Measurements from ENCODE around the gene NEK9.

NEK9 gene

GRCh38 chr14:75044322-75044721 lies 82.5 kb downstream of the NEK9 start:
- no peak overlapping the region for H3K4me3 ChIP-seq (ENCODE audit: low read depth, low read length)
- no peak for TF ChIP-seq CTCF (IDR thresholded peaks at IDR 0.05; ENCODE audit: borderline replicate concordance, insufficient read depth, low read depth, low read length)

- no peak for TF ChIP-seq CTCF (IDR thresholded peaks at IDR 0.05; ENCODE audit: borderline replicate concordance, insufficient read depth, low read depth, low read length)
- H3K4me3 ChIP-seq (ENCODE audit: low read depth, low read length), result no peak overlapping the region
Measured at GRCh38 chr14:75042035-75042434, 84.8 kb downstream of the NEK9 start.

GRCh38 chr14:75041613-75042012 lies 85.2 kb downstream of the NEK9 start:
- H3K4me3 ChIP-seq (ENCODE audit: low read depth, low read length), result no peak overlapping the region
- TF ChIP-seq CTCF (IDR thresholded peaks at IDR 0.05; ENCODE audit: borderline replicate concordance, insufficient read depth, low read depth, low read length), result no peak

GRCh38 chr14:75040959-75041358 lies 85.9 kb downstream of the NEK9 start:
- no peak for TF ChIP-seq CTCF (IDR thresholded peaks at IDR 0.05; ENCODE audit: borderline replicate concordance, insufficient read depth, low read depth, low read length)

GRCh38 chr14:75040507-75040906 lies 86.3 kb downstream of the NEK9 start:
- no peak for TF ChIP-seq CTCF (IDR thresholded peaks at IDR 0.05; ENCODE audit: borderline replicate concordance, insufficient read depth, low read depth, low read length)
- no peak overlapping the region for H3K4me3 ChIP-seq (ENCODE audit: low read depth, low read length)

More at GRCh38 chr14:75040959-75041358, 85.9 kb downstream of the NEK9 start:
- H3K4me3 ChIP-seq (ENCODE audit: low read depth, low read length), result no peak overlapping the region

- no peak for TF ChIP-seq CTCF (IDR thresholded peaks at IDR 0.05; ENCODE audit: borderline replicate concordance, insufficient read depth, low read depth, low read length)
Measured at GRCh38 chr14:75032939-75033338, 93.9 kb downstream of the NEK9 start.

GRCh38 chr14:75030147-75030546 lies 96.7 kb downstream of the NEK9 start:
- no peak for TF ChIP-seq CTCF (IDR thresholded peaks at IDR 0.05; ENCODE audit: borderline replicate concordance, insufficient read depth, low read depth, low read length)
- no peak overlapping the region for H3K4me3 ChIP-seq (ENCODE audit: low read depth, low read length)

More at GRCh38 chr14:75032939-75033338, 93.9 kb downstream of the NEK9 start:
- no peak overlapping the region for H3K4me3 ChIP-seq (ENCODE audit: low read depth, low read length)
